ENCODE measurements around the gene CTSH. TPM values are rescaled to one million over a fixed set of nuclear protein-coding genes. Genes with fewer than 3 reads are reported as not detected.

Gene CTSH
- total and polyA plus RNA-seq, 2 experiments from 2014 or later = 1.7 to 5.2 TPM

DNA sequence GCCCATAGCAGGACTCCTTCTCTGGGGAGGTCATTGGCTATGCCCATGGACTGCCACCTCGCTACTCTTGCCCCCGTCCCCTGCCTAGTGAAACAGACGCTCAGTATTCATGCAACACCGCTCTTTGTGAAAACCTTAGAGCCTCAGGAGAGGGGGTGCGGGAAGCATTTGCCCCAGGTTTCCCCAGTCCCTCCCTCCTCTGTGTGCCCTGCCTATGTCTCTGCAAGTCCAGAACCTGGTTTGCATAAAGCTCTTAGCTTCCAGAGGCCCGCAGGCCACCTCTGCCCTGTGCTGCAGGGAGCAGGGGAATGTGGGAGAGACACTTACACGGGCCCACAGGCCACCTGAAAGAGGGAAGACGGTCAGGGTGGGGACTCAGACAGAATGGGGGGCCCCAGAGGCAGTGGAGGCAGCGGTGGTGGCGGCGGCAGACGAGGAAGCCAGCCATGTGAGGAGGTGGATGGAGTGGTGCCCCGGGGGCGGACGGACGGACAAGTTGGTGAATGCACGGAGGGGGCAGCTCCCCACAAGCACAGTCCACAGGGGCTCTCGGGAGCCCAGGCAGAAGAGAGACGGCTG lies 33.8 kb upstream of the CTSH start:
- no peaks in the 10 kb centered on the region for H3K27me3 ChIP-seq (replicated peaks; ENCODE audit: insufficient read depth)
- 88 to 91% methylated on average over 19 of the region's 19 CpGs for WGBS, 2 experiments (ENCODE audit: low coverage in 1 of 2, low lambda C conversion rate in 2 of 2, missing lambda C conversion rate in 2 of 2)
- H3K4me1 ChIP-seq (ENCODE audit: insufficient read depth) = no peaks in the 10 kb centered on the region
- TF ChIP-seq EZH2phosphoT487 (IDR thresholded peaks at IDR 0.05; ENCODE audit: insufficient read depth, low read depth) = no peak
- no peak for TF ChIP-seq EZH2 (IDR thresholded peaks at IDR 0.05; ENCODE audit: insufficient read depth, poor library complexity, severe bottlenecking)
- no peak for DNase-seq
- no peaks in the 10 kb centered on the region for H4K20me1 ChIP-seq (ENCODE audit: insufficient read depth)
- in situ Hi-C loops (cut with MboI) = no loop called here
- H3K9me3 ChIP-seq (ENCODE audit: low read depth) = no peaks in the 10 kb centered on the region
- no peaks in the 10 kb centered on the region for H3F3A ChIP-seq (ENCODE audit: insufficient read depth)
- H3K27ac ChIP-seq = no peak overlapping the region
- H3K36me3 ChIP-seq (ENCODE audit: low read depth) = no peaks in the 10 kb centered on the region
- H3K9me2 ChIP-seq (ENCODE audit: insufficient read depth) = no peaks in the 10 kb centered on the region
- H3K4me2 ChIP-seq (ENCODE audit: unreplicated experiment) = no peak overlapping the region
- H3K9ac ChIP-seq = no peak overlapping the region
- no peak overlapping the region for H3K4me3 ChIP-seq
- no peaks in the 10 kb centered on the region for H3K79me2 ChIP-seq (ENCODE audit: insufficient read depth)
- H2AFZ ChIP-seq = no peak overlapping the region

DNA sequence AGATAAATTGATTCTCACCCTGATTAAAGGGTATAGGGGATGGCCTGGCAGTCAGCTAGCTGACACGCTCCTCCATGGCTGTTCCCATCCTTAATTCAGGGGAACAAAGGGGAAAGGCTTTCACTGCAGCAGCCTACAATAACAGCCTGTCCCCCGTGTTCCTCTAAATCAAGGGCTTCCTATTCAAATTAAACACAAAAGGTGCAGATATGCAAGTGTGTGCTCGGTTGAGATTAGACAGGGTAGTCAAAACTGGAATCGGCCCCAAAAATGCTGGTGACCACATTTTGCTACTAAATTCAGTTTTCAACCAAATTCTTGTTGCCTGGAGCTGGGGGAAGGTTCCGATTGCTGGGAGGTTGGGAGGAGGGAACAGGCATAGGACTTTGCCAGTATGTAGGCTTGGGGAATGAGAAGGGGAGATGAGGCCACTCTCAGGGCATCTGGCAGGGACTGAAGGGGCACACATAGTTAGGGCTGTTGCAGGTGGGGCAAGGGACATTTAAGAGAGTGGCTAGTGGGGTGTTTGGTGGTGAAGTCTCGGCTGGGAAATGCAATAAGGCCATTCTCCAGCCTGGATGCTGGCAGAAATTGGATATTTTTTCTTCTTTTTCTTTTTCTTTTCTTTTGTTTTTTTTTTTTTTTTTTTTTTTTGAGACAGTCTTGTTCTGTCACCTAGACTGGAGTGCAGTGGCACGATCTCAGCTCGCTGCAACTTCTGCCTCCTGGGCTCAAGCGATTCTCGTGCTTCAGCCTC lies 32.9 kb upstream of the CTSH start:
- 79 to 92% methylated on average over 8 to 10 of the region's 10 CpGs for WGBS, 2 experiments (ENCODE audit: low coverage in 1 of 2, low lambda C conversion rate in 2 of 2, missing lambda C conversion rate in 2 of 2)
- Histone ChIP-seq H3K27me3 (replicated peaks; ENCODE audit: insufficient read depth) (no peaks in the 10 kb centered on the region), H3K27ac (no peak overlapping the region), H3K4me3 (no peak overlapping the region), H2AFZ (no peak overlapping the region), H3K79me2 (ENCODE audit: insufficient read depth) (no peaks in the 10 kb centered on the region), H3K4me1 (ENCODE audit: insufficient read depth) (no peaks in the 10 kb centered on the region), H3K4me2 (ENCODE audit: unreplicated experiment) (no peak overlapping the region), H3K36me3 (ENCODE audit: low read depth) (no peaks in the 10 kb centered on the region), H3K9ac (no peak overlapping the region), H4K20me1 (ENCODE audit: insufficient read depth) (no peaks in the 10 kb centered on the region), H3F3A (ENCODE audit: insufficient read depth) (no peaks in the 10 kb centered on the region), H3K9me2 (ENCODE audit: insufficient read depth) (no peaks in the 10 kb centered on the region), H3K9me3 (ENCODE audit: low read depth) (no peaks in the 10 kb centered on the region)
- no peak for DNase-seq
- TF ChIP-seq EZH2 (IDR thresholded peaks at IDR 0.05; ENCODE audit: insufficient read depth, poor library complexity, severe bottlenecking) (no peak), EZH2phosphoT487 (IDR thresholded peaks at IDR 0.05; ENCODE audit: insufficient read depth, low read depth) (no peak)
- in situ Hi-C loops (cut with MboI) = no loop called here

DNA sequence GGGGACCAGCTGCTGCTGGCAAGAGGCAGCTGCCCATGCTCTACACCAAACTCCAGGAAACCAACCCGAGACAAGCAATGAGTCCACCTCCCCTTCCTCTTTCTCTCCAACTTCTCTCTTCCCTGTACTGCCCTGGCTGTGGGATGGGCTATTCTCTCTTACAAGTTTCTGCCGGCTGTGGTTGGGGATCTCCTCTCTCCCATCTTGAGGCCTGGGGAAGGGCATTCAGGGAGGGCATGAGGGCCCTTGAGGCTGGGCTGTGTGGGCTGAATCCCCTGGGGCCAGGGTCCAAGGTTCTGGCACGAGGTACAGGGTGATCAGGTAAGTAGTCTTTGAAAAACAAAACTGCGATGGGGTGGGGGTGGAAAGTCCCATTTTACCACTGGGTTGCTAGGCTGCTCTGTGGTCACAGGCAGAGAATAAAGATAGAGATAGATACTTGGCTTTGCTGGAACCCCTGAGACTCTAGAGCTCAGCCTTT lies 32.3 kb upstream of the CTSH start:
- TF ChIP-seq EZH2 (IDR thresholded peaks at IDR 0.05; ENCODE audit: insufficient read depth, poor library complexity, severe bottlenecking) (no peak), EZH2phosphoT487 (IDR thresholded peaks at IDR 0.05; ENCODE audit: insufficient read depth, low read depth) (no peak)
- H3K27ac ChIP-seq = no peak overlapping the region
- no peaks in the 10 kb centered on the region for H3K79me2 ChIP-seq (ENCODE audit: insufficient read depth)
- H3K4me2 ChIP-seq (ENCODE audit: unreplicated experiment) = no peak overlapping the region
- no peaks in the 10 kb centered on the region for H3F3A ChIP-seq (ENCODE audit: insufficient read depth)
- H3K4me3 ChIP-seq = no peak overlapping the region
- WGBS, 2 experiments (ENCODE audit: low coverage in 1 of 2, low lambda C conversion rate in 2 of 2, missing lambda C conversion rate in 2 of 2) = 73% methylated on average over 4 of the region's 4 CpGs
- no peak overlapping the region for H2AFZ ChIP-seq
- no peaks in the 10 kb centered on the region for H3K36me3 ChIP-seq (ENCODE audit: low read depth)
- H3K4me1 ChIP-seq (ENCODE audit: insufficient read depth) = no peaks in the 10 kb centered on the region
- no peaks in the 10 kb centered on the region for H3K27me3 ChIP-seq (replicated peaks; ENCODE audit: insufficient read depth)
- in situ Hi-C loops (cut with MboI) = no loop called here
- no peaks in the 10 kb centered on the region for H4K20me1 ChIP-seq (ENCODE audit: insufficient read depth)
- no peaks in the 10 kb centered on the region for H3K9me2 ChIP-seq (ENCODE audit: insufficient read depth)
- DNase-seq = no peak
- no peak overlapping the region for H3K9ac ChIP-seq
- no peaks in the 10 kb centered on the region for H3K9me3 ChIP-seq (ENCODE audit: low read depth)

DNA sequence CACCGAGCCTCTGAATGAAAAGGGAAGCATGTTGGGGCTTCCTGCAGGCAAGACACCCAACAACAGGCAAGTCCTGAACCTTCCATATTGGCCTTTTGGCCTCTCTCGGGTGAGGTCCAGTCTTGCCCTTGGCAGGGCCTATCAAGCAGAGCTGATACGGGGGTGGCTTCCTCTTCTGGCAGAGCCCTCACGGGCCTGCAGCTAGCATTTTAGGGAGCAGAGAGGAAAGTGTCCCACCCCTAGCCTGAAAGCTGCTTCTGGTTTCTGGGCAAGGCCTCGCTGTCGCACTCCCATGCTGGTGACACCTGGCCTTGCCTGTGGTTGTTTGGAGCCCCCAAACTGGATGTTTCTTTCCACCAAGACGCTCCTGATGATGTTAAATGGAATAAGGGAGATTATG lies 31.8 kb upstream of the CTSH start:
- Histone ChIP-seq H4K20me1 (ENCODE audit: insufficient read depth) (no peaks in the 10 kb centered on the region), H2AFZ (no peak overlapping the region), H3K4me1 (ENCODE audit: insufficient read depth) (no peaks in the 10 kb centered on the region), H3K27me3 (replicated peaks; ENCODE audit: insufficient read depth) (no peaks in the 10 kb centered on the region), H3K4me3 (no peak overlapping the region), H3K4me2 (ENCODE audit: unreplicated experiment) (no peak overlapping the region), H3K9ac (no peak overlapping the region), H3K27ac (no peak overlapping the region), H3K9me2 (ENCODE audit: insufficient read depth) (no peaks in the 10 kb centered on the region), H3K36me3 (ENCODE audit: low read depth) (no peaks in the 10 kb centered on the region), H3F3A (ENCODE audit: insufficient read depth) (no peaks in the 10 kb centered on the region), H3K79me2 (ENCODE audit: insufficient read depth) (no peaks in the 10 kb centered on the region), H3K9me3 (ENCODE audit: low read depth) (no peaks in the 10 kb centered on the region)
- WGBS, 2 experiments (ENCODE audit: low coverage in 1 of 2, low lambda C conversion rate in 2 of 2, missing lambda C conversion rate in 2 of 2) = 73 to 76% methylated on average over 7 of the region's 7 CpGs
- TF ChIP-seq EZH2 (IDR thresholded peaks at IDR 0.05; ENCODE audit: insufficient read depth, poor library complexity, severe bottlenecking) (no peak), EZH2phosphoT487 (IDR thresholded peaks at IDR 0.05; ENCODE audit: insufficient read depth, low read depth) (no peak)
- no peak for DNase-seq
- in situ Hi-C loops (cut with MboI) = no loop called here

Measured in GM23248 (cell line).